Panc1 (cell line): ENCODE data around the gene NIPBL. TPM values are rescaled to one million over a fixed set of nuclear protein-coding genes. Genes with fewer than 3 reads are reported as not detected.

Experiments
- ATAC-seq: fragments of 200-7000 bp; cut with Tn5 transposase; 2 replicates; pipeline ENCODE4 v1.9.1; 2020; ENCODE audit warnings: mild to moderate bottlenecking, moderate library complexity
- BruUV-seq: library from RNA; stranded (reverse); fragments of 400-500 nt; replicated peaks from 2 replicates; lab custom pipeline; 2021; lab: Mats Ljungman, UMichigan
- CTCF ChIA-PET: fragments of 300-600 bp; sonication (Branson Sonifier 250); formaldehyde crosslinking; loops from one replicate; lab custom pipeline; 2022; ENCODE audit warnings: antibody characterized with exemption; lab: Charles Lee
- POLR2A ChIA-PET: fragments of 300-600 bp; sonication (Branson Sonifier 250); formaldehyde crosslinking; loops from one replicate; lab custom pipeline; 2022; ENCODE audit warnings: antibody characterized with exemption; lab: Charles Lee
- DNase-seq: peaks from one replicate; pipeline ENCODE4 v3.0.0-alpha.2; 2010; ENCODE audit warnings: low read depth, low spot score
- H3K27ac ChIP-seq: 2 replicates; pipeline ENCODE4 v1.5.1; 2011; ENCODE audit warnings: mild to moderate bottlenecking, low read length, inconsistent platforms
- H3K27me3 ChIP-seq: fragments of 200-500 bp; sonication (Bioruptor generic); 2 replicates; pipeline ENCODE4 v1.6.0; 2014; ENCODE audit warnings: low read length, inconsistent platforms; ENCODE audit not compliant: control insufficient read depth, insufficient read depth
- H3K36me3 ChIP-seq: fragments of 200-500 bp; sonication (Bioruptor generic); 2 replicates; pipeline ENCODE4 v1.5.1; 2014; ENCODE audit warnings: inconsistent platforms, mild to moderate bottlenecking, low read length, moderate library complexity; ENCODE audit not compliant: control insufficient read depth, insufficient read depth
- H3K4me1 ChIP-seq: 2 replicates; pipeline ENCODE4 v1.5.1; 2011; ENCODE audit warnings: inconsistent platforms, mild to moderate bottlenecking, low read length, moderate library complexity; ENCODE audit not compliant: control insufficient read depth, insufficient read depth
- H3K4me3 ChIP-seq, 2 experiments: 2 replicates each; pipeline ENCODE4 v1.5.1; 2011 to 2012; ENCODE audit warnings: low read depth in 2 of 2, low read length in 2 of 2, mild to moderate bottlenecking in 2 of 2, inconsistent platforms in 1 of 2, moderate library complexity in 1 of 2
- H3K9me3 ChIP-seq: fragments of 200-500 bp; sonication (Bioruptor generic); 2 replicates; pipeline ENCODE4 v1.5.1; 2014; ENCODE audit warnings: low read depth, mild to moderate bottlenecking, inconsistent platforms, low read length, moderate library complexity; ENCODE audit not compliant: control insufficient read depth, insufficient read depth
- CTCF ChIP-seq: fragments of 450-650 bp; IDR thresholded peaks from 2 replicates; pipeline ENCODE4 v1.5.1; 2017; ENCODE audit warnings: mild to moderate bottlenecking
- POLR2AphosphoS5 ChIP-seq: IDR thresholded peaks from 2 replicates; pipeline ENCODE4 v1.6.1; 2012; ENCODE audit warnings: mild to moderate bottlenecking, low read depth, low read length, moderate library complexity
- REST ChIP-seq, 2 experiments: IDR thresholded peaks; 2 replicates each; pipeline ENCODE4 v1.6.1; 2011 to 2012; ENCODE audit warnings: low read depth in 2 of 2, control low read depth in 1 of 2, low read length in 1 of 2, mild to moderate bottlenecking in 1 of 2, moderate library complexity in 1 of 2; ENCODE audit not compliant: insufficient read depth in 1 of 2
- SIN3A ChIP-seq: IDR thresholded peaks from 2 replicates; pipeline ENCODE4 v1.6.1; 2012; ENCODE audit warnings: low read depth, mild to moderate bottlenecking, low read length, moderate library complexity, borderline replicate concordance; ENCODE audit not compliant: insufficient read depth
- TCF7L2 ChIP-seq: IDR thresholded peaks from 2 replicates; pipeline ENCODE4 v1.6.1; 2011; ENCODE audit warnings: mild to moderate bottlenecking, low read depth, low read length, inconsistent platforms
- in situ Hi-C: cut with HindIII; loops from 2 replicates; pipeline ENCODE4 v1.10.0; 2016; ENCODE audit warnings: low sequenced_read_pairs, low pct_unique_long_range_greater_than_20kb
- intact Hi-C: fragments of 100-400 bp; cut with micrococcal nuclease; formaldehyde crosslinking; loops from one replicate; pipeline ENCODE4 v1.10.0; 2022; ENCODE audit not compliant: unreplicated experiment
- total RNA-seq: library from RNA; stranded (reverse); gene quantifications from one replicate; pipeline ENCODE4 v1.2.1, GENCODE V29; 2021; ENCODE audit not compliant: unreplicated experiment

Gene NIPBL
- total RNA-seq, 1 experiment from 2014 or later = 41.6 TPM

GRCh38 chr5:36887532-36887931 is 11.0 kb downstream of the NIPBL start:
- Histone ChIP-seq H3K9me3 (no peaks in the 10 kb centered on the region), H3K4me1 (peaks cover 4% of the 10 kb centered on the region; the same call in 1 of the 2 replicates), H3K27me3 (no peaks in the 10 kb centered on the region), H3K36me3 (no peaks in the 10 kb centered on the region), H3K27ac (no peak overlapping the region), H3K4me3 (no peak overlapping the region)
- CTCF ChIA-PET = no interaction called here
- BruUV-seq = no TSS peak
- POLR2A ChIA-PET = no interaction called here
- DNase-seq = no peak
- no peak for ATAC-seq
- no peak for TF ChIP-seq TCF7L2
- no peak for TF ChIP-seq POLR2AphosphoS5
- no peak for TF ChIP-seq CTCF
- no peak for TF ChIP-seq REST (IDR thresholded peaks at IDR 0.05; ENCODE audit: insufficient read depth in 1 of 2, low read depth in 2 of 2, low read length in 1 of 2)
- no peak for TF ChIP-seq SIN3A
- in situ Hi-C loops = no loop called here
- intact Hi-C loops = no loop called here

GRCh38 chr5:36888303-36888702 is 11.7 kb downstream of the NIPBL start:
- H3K36me3 ChIP-seq = no peaks in the 10 kb centered on the region
- no peak for DNase-seq
- no peak for ATAC-seq
- H3K4me1 ChIP-seq = peaks cover 4% of the 10 kb centered on the region; the same call in 1 of the 2 replicates
- POLR2A ChIA-PET = no interaction called here
- no peak overlapping the region for H3K27ac ChIP-seq
- H3K27me3 ChIP-seq = no peaks in the 10 kb centered on the region
- in situ Hi-C loops (no loop called here), intact Hi-C loops (no loop called here)
- H3K9me3 ChIP-seq = no peaks in the 10 kb centered on the region
- CTCF ChIA-PET = no interaction called here
- TF ChIP-seq POLR2AphosphoS5 (no peak), TCF7L2 (no peak), SIN3A (no peak), REST (IDR thresholded peaks at IDR 0.05; ENCODE audit: insufficient read depth in 1 of 2, low read depth in 2 of 2, low read length in 1 of 2) (no peak), CTCF (no peak)
- BruUV-seq = no TSS peak
- no peak overlapping the region for H3K4me3 ChIP-seq
